Breast epithelium (tissue), 3 donors: ENCODE results near the gene GUCY1A2.

ENCODE experiments used
- POLR2A ChIP-seq: fragments of 450-650 bp; IDR thresholded peaks from one replicate; pipeline ENCODE4 v1.6.1; 2016; ENCODE audit warnings: antibody characterized with exemption, mild to moderate bottlenecking, moderate library complexity
- POLR2AphosphoS5 ChIP-seq, 3 donors: sonication (generic); formaldehyde crosslinking; IDR thresholded peaks; one replicate each; pipeline ENCODE4 v1.6.1; 2017; ENCODE audit warnings: antibody characterized with exemption in 3 of 3
- TF ChIP-seq, protein P1 (sequence below), 3 donors: fragments of 450-650 bp; IDR thresholded peaks; one replicate each; pipeline ENCODE4 v1.5.1; 2016 to 2017; ENCODE audit warnings: antibody characterized with exemption in 3 of 3, mild to moderate bottlenecking in 3 of 3, moderate library complexity in 3 of 3

DNA sequence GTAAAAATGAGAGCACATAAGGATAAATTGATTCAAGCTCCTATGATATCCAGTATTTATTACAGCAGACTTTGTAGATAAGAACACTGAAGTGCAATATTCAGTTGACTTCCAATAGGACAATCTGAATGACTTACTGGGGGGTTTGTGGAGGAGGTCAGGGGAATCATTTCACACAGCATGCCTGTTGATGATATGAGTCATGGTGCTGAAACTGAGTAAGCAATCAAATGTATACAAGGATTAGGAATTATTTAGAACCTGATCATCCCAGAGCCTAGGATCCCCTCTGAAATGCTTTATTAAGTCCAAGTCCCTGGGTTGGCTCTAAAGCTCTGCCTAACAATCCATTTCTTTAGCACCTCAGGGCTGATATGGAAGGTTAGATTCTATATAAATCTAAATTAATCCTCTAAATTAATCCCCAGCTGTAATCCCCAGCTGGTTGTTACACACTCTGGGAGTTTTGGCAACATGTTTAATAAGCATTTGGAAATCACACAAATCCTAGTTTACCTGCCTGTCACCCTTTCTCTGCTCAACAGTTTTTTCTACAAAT is 326.4 kb downstream of the GUCY1A2 start:
- TF ChIP-seq POLR2A (no peak), POLR2AphosphoS5 (IDR thresholded peaks at IDR 0.05) (no peak)
- TF ChIP-seq, protein P1, sequence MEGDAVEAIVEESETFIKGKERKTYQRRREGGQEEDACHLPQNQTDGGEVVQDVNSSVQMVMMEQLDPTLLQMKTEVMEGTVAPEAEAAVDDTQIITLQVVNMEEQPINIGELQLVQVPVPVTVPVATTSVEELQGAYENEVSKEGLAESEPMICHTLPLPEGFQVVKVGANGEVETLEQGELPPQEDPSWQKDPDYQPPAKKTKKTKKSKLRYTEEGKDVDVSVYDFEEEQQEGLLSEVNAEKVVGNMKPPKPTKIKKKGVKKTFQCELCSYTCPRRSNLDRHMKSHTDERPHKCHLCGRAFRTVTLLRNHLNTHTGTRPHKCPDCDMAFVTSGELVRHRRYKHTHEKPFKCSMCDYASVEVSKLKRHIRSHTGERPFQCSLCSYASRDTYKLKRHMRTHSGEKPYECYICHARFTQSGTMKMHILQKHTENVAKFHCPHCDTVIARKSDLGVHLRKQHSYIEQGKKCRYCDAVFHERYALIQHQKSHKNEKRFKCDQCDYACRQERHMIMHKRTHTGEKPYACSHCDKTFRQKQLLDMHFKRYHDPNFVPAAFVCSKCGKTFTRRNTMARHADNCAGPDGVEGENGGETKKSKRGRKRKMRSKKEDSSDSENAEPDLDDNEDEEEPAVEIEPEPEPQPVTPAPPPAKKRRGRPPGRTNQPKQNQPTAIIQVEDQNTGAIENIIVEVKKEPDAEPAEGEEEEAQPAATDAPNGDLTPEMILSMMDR (IDR thresholded peaks at IDR 0.05) = no peak
